Measurements from ENCODE around the gene HABP4. TPM values are rescaled to one million over a fixed set of nuclear protein-coding genes. Genes with fewer than 3 reads are reported as not detected.

HABP4 gene
- total RNA-seq, 4 donors from 2014 or later = 18.4 to 24.1 (median 20.8) TPM

GRCh38 chr9:96418920-96419690 is 30.9 kb upstream of the HABP4 start:
- Histone ChIP-seq H3K27ac (peak overlapping the region; percentile 90 to 100 (median 99)), H3K36me3 (no peaks in the 10 kb centered on the region), H3K4me3 (replicated peaks in 1 of 3) (peak overlapping the region; percentile 14 to 71 (median 16)), H3K27me3 (no peaks in the 10 kb centered on the region), H3K4me1 (peaks cover 5 to 28% of the 10 kb centered on the region in 2 donors), H3K9me3 (no peaks in the 10 kb centered on the region)
- TF ChIP-seq, protein P1, sequence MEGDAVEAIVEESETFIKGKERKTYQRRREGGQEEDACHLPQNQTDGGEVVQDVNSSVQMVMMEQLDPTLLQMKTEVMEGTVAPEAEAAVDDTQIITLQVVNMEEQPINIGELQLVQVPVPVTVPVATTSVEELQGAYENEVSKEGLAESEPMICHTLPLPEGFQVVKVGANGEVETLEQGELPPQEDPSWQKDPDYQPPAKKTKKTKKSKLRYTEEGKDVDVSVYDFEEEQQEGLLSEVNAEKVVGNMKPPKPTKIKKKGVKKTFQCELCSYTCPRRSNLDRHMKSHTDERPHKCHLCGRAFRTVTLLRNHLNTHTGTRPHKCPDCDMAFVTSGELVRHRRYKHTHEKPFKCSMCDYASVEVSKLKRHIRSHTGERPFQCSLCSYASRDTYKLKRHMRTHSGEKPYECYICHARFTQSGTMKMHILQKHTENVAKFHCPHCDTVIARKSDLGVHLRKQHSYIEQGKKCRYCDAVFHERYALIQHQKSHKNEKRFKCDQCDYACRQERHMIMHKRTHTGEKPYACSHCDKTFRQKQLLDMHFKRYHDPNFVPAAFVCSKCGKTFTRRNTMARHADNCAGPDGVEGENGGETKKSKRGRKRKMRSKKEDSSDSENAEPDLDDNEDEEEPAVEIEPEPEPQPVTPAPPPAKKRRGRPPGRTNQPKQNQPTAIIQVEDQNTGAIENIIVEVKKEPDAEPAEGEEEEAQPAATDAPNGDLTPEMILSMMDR (IDR thresholded peaks at IDR 0.05) = no peak
- TF ChIP-seq POLR2A (IDR thresholded peaks at IDR 0.05) = peak in 1 of 2 donors; percentile 56
- peak; percentile 65 to 67 for DNase-seq
- intact Hi-C loops (cut with DNase I) = loop anchor here (5.0 kb wide), 1 partner anchor 42 kb away; no protein-coding TSS in a partner anchor
- 1% methylated on average over 22 to 38 of the region's 58 CpGs for WGBS, 2 donors

DNA sequence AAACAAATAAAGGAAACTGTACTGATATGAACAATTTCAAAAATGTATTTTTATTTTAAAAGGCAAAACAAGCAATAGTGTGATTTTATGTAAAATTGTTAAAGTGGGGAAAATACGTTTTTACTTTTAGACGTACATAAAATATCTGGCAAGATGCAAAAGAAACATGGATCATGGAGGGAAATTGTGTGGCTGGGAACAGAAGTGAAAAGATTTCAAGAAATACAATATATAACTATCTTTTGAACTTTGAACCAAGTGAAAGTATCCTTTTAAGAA is 30.3 kb upstream of the HABP4 start:
- peak overlapping the region; percentile 90 to 100 (median 99) for H3K27ac ChIP-seq

GRCh38 chr9:96420468-96421219 is 29.3 kb upstream of the HABP4 start:
- H3K9me3 ChIP-seq = no peaks in the 10 kb centered on the region
- peak; percentile 31 to 50 for DNase-seq
- intact Hi-C loops (cut with DNase I) = no loop called here

More for the DNA sequence above, 30.3 kb upstream of the HABP4 start:
- no peak for TF ChIP-seq POLR2A (IDR thresholded peaks at IDR 0.05)
- TF ChIP-seq, protein P1 (IDR thresholded peaks at IDR 0.05) = no peak
- Histone ChIP-seq H3K36me3 (no peaks in the 10 kb centered on the region), H3K4me3 (replicated peaks in 1 of 3) (no peak overlapping the region), H3K4me1 (peaks cover 5 to 28% of the 10 kb centered on the region in 2 donors), H3K27me3 (no peaks in the 10 kb centered on the region), H3K9me3 (no peaks in the 10 kb centered on the region)
- no peak for DNase-seq
- intact Hi-C loops (cut with DNase I) = loop anchor here (5.0 kb wide), 1 partner anchor 42 kb away; no protein-coding TSS in a partner anchor
- 63 to 69% methylated on average over 2 of the region's 2 CpGs for WGBS, 2 donors

GRCh38 chr9:96423322-96423984 is 26.5 kb upstream of the HABP4 start:
- peaks cover 3 to 20% of the 10 kb centered on the region in 2 donors for H3K4me1 ChIP-seq
- 78 to 90% methylated on average over 6 to 8 of the region's 8 CpGs for WGBS, 2 donors
- H3K4me3 ChIP-seq (replicated peaks in 1 of 3) = no peak overlapping the region
- H3K27ac ChIP-seq = no peak overlapping the region
- H3K36me3 ChIP-seq = no peaks in the 10 kb centered on the region
- DNase-seq = no peak
- TF ChIP-seq, protein P1 (IDR thresholded peaks at IDR 0.05) = no peak
- TF ChIP-seq POLR2A (IDR thresholded peaks at IDR 0.05) = no peak
- H3K9me3 ChIP-seq = no peaks in the 10 kb centered on the region
- no peaks in the 10 kb centered on the region for H3K27me3 ChIP-seq
- intact Hi-C loops (cut with DNase I) = no loop called here

More at GRCh38 chr9:96420468-96421219, 29.3 kb upstream of the HABP4 start:
- 57 to 78% methylated on average over 6 of the region's 6 CpGs for WGBS, 2 donors
- no peaks in the 10 kb centered on the region for H3K27me3 ChIP-seq
- peaks cover 8 to 28% of the 10 kb centered on the region in 2 donors for H3K4me1 ChIP-seq
- TF ChIP-seq, protein P1 (IDR thresholded peaks at IDR 0.05) = no peak
- H3K27ac ChIP-seq = peak overlapping the region; percentile 90 to 100 (median 99)
- H3K36me3 ChIP-seq = no peaks in the 10 kb centered on the region
- H3K4me3 ChIP-seq (replicated peaks in 1 of 3) = no peak overlapping the region
